ENCODE data around the gene MYO1D.
"Not testable (repeated sequence)": the region's sequence is repeated elsewhere in the genome, so short reads cannot be mapped to it uniquely, and the experiment has no call there.

MYO1D gene

GRCh38 chr17:32887410-32887809 is 10.5 kb upstream of the MYO1D start:
- DNase-seq, result not testable (repeated sequence)

DNA sequence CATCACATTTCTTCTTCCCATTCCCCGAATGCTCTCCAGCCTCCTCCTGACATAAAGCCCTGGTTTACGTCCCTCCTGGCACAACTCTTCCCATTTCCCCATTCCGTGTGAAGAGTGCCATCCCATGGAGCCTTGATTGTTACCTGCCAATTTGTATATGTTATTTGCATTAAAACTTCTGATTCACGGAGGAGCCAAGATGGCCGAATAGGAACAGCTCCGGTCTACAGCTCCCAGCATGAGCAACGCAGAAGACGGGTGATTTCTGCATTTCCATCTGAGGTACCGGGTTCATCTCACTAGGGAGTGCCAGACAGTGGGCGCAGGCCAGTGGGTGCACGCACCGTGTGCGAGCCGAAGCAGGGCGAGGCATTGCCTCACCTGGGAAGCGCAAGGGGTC is 10.0 kb upstream of the MYO1D start:
- DNase-seq, result not testable (repeated sequence)

DNA sequence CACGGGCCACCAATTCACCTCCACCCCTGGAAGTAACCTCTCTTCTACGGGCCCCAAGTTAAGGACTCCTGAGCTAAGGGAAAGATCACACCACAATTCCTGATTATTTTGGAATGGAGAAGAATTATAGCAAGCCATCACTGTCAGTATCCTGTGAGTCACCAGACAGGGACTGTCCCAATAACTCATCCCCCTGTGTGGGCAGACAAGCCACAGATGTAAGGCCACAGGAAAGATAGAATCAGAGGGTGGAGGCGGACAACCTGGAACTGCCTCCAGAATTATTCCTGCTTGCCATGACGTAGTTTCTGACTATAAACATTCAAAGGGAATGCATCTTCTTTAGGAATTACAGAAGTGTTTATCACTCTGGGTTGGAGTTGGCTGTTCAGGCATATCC is 5.8 kb upstream of the MYO1D start:
- no peak for DNase-seq

DNA sequence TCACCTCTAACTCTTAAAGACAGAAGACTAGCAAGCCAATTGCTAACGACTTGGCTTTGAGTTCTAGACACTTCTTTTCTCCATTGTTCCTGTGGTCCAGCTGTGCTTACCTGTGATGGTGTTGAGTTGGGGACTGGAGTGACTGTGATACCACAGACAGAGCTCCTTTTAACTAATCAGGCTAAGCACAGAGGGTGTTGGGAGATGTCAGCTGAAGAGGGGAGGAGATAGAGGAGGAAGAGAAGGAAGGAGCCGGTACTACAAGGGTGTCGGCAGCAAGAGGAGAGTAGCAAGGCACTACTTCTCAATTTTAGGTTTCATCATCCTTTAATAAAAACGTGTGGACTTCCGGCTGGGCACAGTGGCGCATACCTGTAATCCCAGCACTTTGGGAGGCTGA is 5.1 kb upstream of the MYO1D start:
- no peak for DNase-seq

- DNase-seq, result no peak
Measured at GRCh38 chr17:32880671-32881453, 3.9 kb upstream of the MYO1D start.

DNA sequence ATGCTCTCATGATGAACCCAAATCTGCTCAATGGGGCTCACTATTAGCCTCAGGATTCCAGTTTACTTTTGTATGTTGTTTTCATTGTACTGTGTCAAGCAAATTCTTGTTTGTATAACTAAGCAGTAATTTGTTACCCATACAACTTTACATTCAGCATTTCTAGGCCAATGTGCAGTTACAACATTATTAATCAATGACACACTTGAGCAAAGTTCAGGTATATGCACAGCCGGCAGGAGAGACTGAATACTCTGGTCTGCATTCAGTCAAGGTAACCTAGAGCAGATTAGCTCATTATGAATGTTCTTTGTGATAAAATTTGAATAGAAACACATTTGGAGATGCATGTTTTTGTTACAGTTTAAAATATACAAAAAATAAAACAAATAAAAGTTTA is 2.2 kb upstream of the MYO1D start:
- no peak for DNase-seq

GRCh38 chr17:32878211-32878610 is 1.3 kb upstream of the MYO1D start:
- DNase-seq, result no peak

DNA sequence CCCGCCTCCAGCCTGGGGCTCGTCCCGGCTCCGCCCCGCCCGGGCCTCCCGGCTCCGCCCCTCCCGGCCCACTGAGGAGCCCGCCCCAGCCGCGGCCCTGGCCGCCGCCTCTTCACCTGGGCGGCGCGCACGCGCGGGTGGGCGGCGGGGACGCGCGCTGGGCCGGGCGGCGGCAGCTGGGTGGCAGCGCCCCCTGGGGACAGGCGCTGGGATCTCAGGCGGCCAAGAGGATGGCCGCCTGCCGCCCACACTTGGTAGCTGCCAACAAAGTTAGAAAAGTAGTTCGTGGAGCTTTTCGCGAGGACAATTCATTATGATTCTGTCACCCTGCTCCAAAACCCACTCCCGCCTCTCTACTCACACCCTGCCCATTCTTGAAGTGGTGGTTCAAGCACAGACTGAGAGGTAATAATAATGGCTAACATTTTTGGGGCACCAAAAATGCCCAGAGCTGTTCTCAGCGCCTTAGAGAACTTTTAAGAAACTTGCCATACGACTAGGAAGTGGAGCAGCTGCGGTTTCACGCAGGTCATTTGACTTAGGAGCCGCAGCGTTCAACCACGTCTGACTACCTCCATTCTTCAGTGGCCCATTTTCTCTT is 340 bp upstream of the MYO1D start:
- peak; percentile 97 for DNase-seq

GRCh38 chr17:32875923-32876416 is 954 bp downstream of the MYO1D start:
- no peak for DNase-seq

DNA sequence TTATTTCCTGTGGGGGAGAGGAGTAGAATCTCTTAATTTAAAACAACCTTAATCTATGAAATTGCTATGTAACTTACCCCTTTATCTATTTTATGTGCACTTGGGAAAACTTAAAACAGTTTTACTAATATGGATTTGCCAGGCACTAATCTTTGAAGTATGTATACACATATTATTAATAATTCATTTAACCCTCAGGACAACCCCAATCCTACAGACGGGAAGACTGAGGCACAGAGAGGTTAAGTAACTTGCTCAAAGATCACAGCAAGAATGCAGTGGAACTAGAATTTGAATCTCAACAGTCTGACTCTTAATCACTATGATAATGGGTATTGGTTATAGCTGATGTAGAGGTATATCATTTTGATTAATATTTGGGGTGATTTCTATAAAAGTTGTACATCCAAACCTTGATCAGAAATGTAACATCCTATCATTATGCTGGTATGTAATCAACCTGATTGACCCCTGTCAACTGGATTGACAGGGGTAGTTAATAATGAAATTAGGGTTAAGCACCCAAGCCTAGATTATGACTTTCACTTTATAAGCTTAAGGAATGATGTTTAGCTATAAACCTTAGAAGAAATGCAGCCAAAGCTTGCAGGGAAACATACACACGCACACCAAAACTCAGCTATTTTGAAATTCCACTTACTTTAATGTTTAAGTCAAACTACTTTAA is 1.6 kb downstream of the MYO1D start:
- DNase-seq, result no peak

GRCh38 chr17:32873114-32873513 is 3.8 kb downstream of the MYO1D start:
- DNase-seq, result peak; percentile 76

- no peak for DNase-seq
Measured at GRCh38 chr17:32871746-32872145, 5.2 kb downstream of the MYO1D start.

GRCh38 chr17:32870969-32871368 is 6.0 kb downstream of the MYO1D start:
- DNase-seq, result no peak

- DNase-seq, result no peak
Measured at GRCh38 chr17:32870027-32870670, 6.8 kb downstream of the MYO1D start.

- no peak for DNase-seq
Measured at GRCh38 chr17:32869345-32870026, 7.4 kb downstream of the MYO1D start.

GRCh38 chr17:32865141-32865540 is 11.8 kb downstream of the MYO1D start:
- DNase-seq, result no peak

GRCh38 chr17:32863559-32863958 is 13.4 kb downstream of the MYO1D start:
- DNase-seq, result no peak

DNA sequence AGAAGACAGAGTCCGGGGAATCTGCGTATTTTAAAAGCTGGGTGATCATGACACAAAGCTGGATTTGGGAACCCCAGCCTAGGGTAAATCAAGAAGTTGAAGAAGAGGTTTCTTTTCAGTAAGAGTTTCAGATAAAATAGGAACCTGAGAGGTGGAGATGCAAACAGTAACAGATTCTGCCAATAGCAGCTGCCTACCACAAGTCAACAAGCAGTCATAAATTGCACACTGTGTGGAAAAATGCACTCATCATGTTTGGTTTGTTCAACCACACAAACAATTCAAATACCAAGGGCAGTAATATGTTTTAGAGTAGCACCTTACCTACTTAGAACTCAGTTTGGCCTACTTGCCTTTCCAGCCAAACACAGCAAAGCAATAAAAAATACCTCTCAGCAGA is 14.0 kb downstream of the MYO1D start:
- no peak for DNase-seq

- no peak for DNase-seq
Measured at GRCh38 chr17:32861981-32862380, 14.9 kb downstream of the MYO1D start.

- DNase-seq, result no peak
Measured at GRCh38 chr17:32859857-32860525, 16.9 kb downstream of the MYO1D start.

DNA sequence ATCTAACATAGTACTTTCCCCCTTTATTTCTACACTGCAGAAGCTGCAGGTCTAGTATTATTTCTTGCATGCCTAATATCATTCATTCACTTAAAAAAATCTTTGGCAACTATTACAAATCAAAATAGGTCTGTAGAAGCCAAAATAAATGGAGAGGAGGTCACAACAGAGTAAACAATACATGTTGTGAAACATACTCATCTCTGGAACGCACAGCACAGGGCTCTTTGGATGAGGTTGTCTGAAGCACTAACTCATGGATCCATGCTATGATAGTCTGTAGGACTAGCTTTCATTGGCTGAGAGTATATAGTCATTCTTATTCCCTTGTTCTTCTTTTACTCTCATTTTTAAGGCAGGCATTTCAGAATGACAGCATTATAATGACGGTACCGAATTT is 21.3 kb downstream of the MYO1D start:
- DNase-seq, result no peak

- DNase-seq, result no peak
Measured at GRCh38 chr17:32854832-32855389, 22.0 kb downstream of the MYO1D start.
